Progenitor cell of endocrine pancreas (in vitro differentiated cells): ENCODE measurements around the gene GPBP1L1. TPM values are rescaled to one million over a fixed set of nuclear protein-coding genes. Genes with fewer than 3 reads are reported as not detected.

Source experiments
- DNase-seq: peaks from one replicate; pipeline ENCODE4 v3.0.0; 2021; ENCODE audit warnings: low spot score; ENCODE audit not compliant: unreplicated experiment
- H3K27ac Mint-ChIP-seq: 2 replicates; pipeline ENCODE4 v1.8.0; 2021; ENCODE audit warnings: mild to moderate bottlenecking, moderate library complexity, mixed read lengths
- H3K27me3 Mint-ChIP-seq: 2 replicates; pipeline ENCODE4 v1.8.0; 2021; ENCODE audit warnings: mixed read lengths
- H3K36me3 Mint-ChIP-seq: 2 replicates; pipeline ENCODE4 v1.8.0; 2022; ENCODE audit warnings: mixed read lengths; ENCODE audit not compliant: insufficient read depth
- H3K4me1 Mint-ChIP-seq: 2 replicates; pipeline ENCODE4 v1.8.0; 2021; ENCODE audit warnings: low read depth, mixed read lengths
- H3K4me3 Mint-ChIP-seq: 2 replicates; pipeline ENCODE4 v1.8.0; 2021; ENCODE audit warnings: low read depth, mild to moderate bottlenecking, moderate library complexity, mixed read lengths
- H3K9me3 Mint-ChIP-seq: 2 replicates; pipeline ENCODE4 v1.8.0; 2021; ENCODE audit warnings: low read depth, mixed read lengths
- CTCF ChIP-seq: fragments of 200-600 bp; sonication (generic); IDR thresholded peaks from one replicate; pipeline ENCODE4 v1.5.0; 2021; ENCODE audit warnings: antibody characterized with exemption, mild to moderate bottlenecking; ENCODE audit not compliant: unreplicated experiment
- total RNA-seq: library from RNA; stranded (reverse); gene quantifications from 2 replicates; pipeline ENCODE4 v1.2.1, GENCODE V29; 2021

GPBP1L1 gene
- total RNA-seq, 1 donor from 2014 or later, result 153 TPM

GRCh38 chr1:45659222-45659621 lies 27.1 kb downstream of the GPBP1L1 start:
- no peak for TF ChIP-seq CTCF
- H3K36me3 Mint-ChIP-seq, result peaks cover 33% of the 10 kb centered on the region
- H3K4me3 Mint-ChIP-seq, result no peak overlapping the region
- H3K4me1 Mint-ChIP-seq, result peaks cover 26% of the 10 kb centered on the region
- no peaks in the 10 kb centered on the region for H3K9me3 Mint-ChIP-seq
- DNase-seq, result no peak
- no peaks in the 10 kb centered on the region for H3K27me3 Mint-ChIP-seq
- peak overlapping the region; percentile 74 for H3K27ac Mint-ChIP-seq

GRCh38 chr1:45658171-45658570 lies 28.2 kb downstream of the GPBP1L1 start:
- peaks cover 30% of the 10 kb centered on the region for H3K36me3 Mint-ChIP-seq
- no peaks in the 10 kb centered on the region for H3K9me3 Mint-ChIP-seq
- H3K27me3 Mint-ChIP-seq, result no peaks in the 10 kb centered on the region
- peak overlapping the region; percentile 18 for H3K4me3 Mint-ChIP-seq
- DNase-seq, result no peak
- H3K4me1 Mint-ChIP-seq, result peaks cover 23% of the 10 kb centered on the region
- peak overlapping the region; percentile 80 for H3K27ac Mint-ChIP-seq
- no peak for TF ChIP-seq CTCF

GRCh38 chr1:45656573-45657226 lies 29.6 kb downstream of the GPBP1L1 start:
- Mint-ChIP-seq H3K9me3 (no peaks in the 10 kb centered on the region), H3K4me1 (peaks cover 21% of the 10 kb centered on the region), H3K27ac (no peak overlapping the region), H3K4me3 (no peak overlapping the region), H3K36me3 (peaks cover 37% of the 10 kb centered on the region), H3K27me3 (no peaks in the 10 kb centered on the region)
- TF ChIP-seq CTCF, result no peak
- no peak for DNase-seq

GRCh38 chr1:45654540-45655280 lies 31.6 kb downstream of the GPBP1L1 start:
- no peak for DNase-seq
- Mint-ChIP-seq H3K4me1 (peaks cover 19% of the 10 kb centered on the region), H3K9me3 (no peaks in the 10 kb centered on the region), H3K27ac (no peak overlapping the region), H3K27me3 (no peaks in the 10 kb centered on the region), H3K4me3 (no peak overlapping the region), H3K36me3 (peaks cover 42% of the 10 kb centered on the region)
- TF ChIP-seq CTCF, result no peak

- no peaks in the 10 kb centered on the region for H3K27me3 Mint-ChIP-seq
- H3K36me3 Mint-ChIP-seq, result peaks cover 34% of the 10 kb centered on the region
- no peak for DNase-seq
- H3K27ac Mint-ChIP-seq, result peak overlapping the region; percentile 64
- peaks cover 13% of the 10 kb centered on the region for H3K4me1 Mint-ChIP-seq
- no peak overlapping the region for H3K4me3 Mint-ChIP-seq
- no peaks in the 10 kb centered on the region for H3K9me3 Mint-ChIP-seq
- TF ChIP-seq CTCF, result no peak
Measured at GRCh38 chr1:45647248-45648021, 38.9 kb downstream of the GPBP1L1 start.
